Neural crest cell (in vitro differentiated cells): Measurements from ENCODE around the gene SUGP2. TPM values are rescaled to one million over a fixed set of nuclear protein-coding genes. Genes with fewer than 3 reads are reported as not detected.

Experiments
- DNase-seq: peaks from one replicate; pipeline ENCODE4 v3.0.0; 2021; ENCODE audit warnings: low read depth, mixed read lengths, low spot score
- H3K27ac Mint-ChIP-seq: one replicate; pipeline ENCODE4 v1.8.0; 2021; ENCODE audit warnings: mild to moderate bottlenecking, mixed read lengths; ENCODE audit not compliant: unreplicated experiment
- H3K27me3 Mint-ChIP-seq: 2 replicates; pipeline ENCODE4 v1.8.0; 2021; ENCODE audit warnings: low read depth, mild to moderate bottlenecking, mixed read lengths
- H3K36me3 Mint-ChIP-seq: 2 replicates; pipeline ENCODE4 v1.8.0; 2021; ENCODE audit warnings: low read depth, mild to moderate bottlenecking, mixed read lengths
- H3K4me1 Mint-ChIP-seq: 2 replicates; pipeline ENCODE4 v1.8.0; 2021; ENCODE audit warnings: mixed read lengths
- H3K4me3 Mint-ChIP-seq: one replicate; pipeline ENCODE4 v1.8.0; 2021; ENCODE audit warnings: mild to moderate bottlenecking, mixed read lengths
- H3K9me3 Mint-ChIP-seq: 2 replicates; pipeline ENCODE4 v1.8.0; 2021; ENCODE audit warnings: mixed read lengths
- total RNA-seq: library from RNA; stranded (reverse); gene quantifications from 2 replicates; pipeline ENCODE4 v1.2.1, GENCODE V29; 2021
- TF ChIP-seq, protein P1 (sequence below): fragments of 200-600 bp; sonication (generic); conservative IDR thresholded peaks from 2 replicates; pipeline ENCODE4 v1.5.0; 2021; ENCODE audit warnings: antibody characterized with exemption, mild to moderate bottlenecking

SUGP2 gene
- total RNA-seq, 1 donor from 2014 or later = 160 TPM

DNA sequence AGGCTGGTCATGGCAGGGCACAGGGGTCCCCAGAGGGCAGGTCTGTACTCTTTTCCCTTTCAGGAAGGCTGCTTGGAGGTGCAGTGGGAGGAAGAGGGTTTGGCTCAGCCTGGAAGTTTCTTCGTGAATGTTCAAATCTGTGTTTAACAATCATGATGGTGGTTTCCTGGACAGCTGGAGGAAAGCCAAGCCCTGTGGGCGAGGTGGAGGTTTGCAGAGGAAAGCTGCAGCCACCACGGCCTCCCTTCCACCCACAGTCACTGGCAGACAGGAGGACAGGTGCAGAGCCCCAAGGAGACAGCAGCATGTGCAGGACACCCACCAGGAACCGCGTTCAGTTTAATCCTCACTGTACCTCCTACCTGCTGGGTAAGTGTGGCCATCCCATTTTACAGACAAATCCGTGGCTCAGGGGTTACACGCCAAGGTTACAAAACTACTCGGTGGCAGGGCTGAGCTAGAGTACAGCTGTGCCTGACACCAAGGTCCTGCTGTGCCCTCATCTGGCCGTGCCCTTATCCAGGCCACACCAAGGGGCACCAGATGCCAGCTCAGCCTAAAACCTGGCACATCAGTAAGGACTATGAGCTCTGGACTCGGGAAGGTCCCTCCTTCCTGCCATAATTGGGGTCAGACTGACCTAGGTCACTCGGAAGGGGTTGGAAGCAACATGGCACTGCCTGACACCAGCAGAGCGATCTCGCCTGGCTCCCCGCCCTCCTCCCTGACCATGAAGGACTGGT is 34.1 kb downstream of the SUGP2 start:
- H3K4me3 Mint-ChIP-seq = no peak overlapping the region
- DNase-seq = no peak
- H3K27me3 Mint-ChIP-seq = no peaks in the 10 kb centered on the region
- peaks cover 7% of the 10 kb centered on the region for H3K4me1 Mint-ChIP-seq
- H3K27ac Mint-ChIP-seq = no peak overlapping the region
- H3K36me3 Mint-ChIP-seq = no peaks in the 10 kb centered on the region
- no peaks in the 10 kb centered on the region for H3K9me3 Mint-ChIP-seq
- TF ChIP-seq, protein P1, sequence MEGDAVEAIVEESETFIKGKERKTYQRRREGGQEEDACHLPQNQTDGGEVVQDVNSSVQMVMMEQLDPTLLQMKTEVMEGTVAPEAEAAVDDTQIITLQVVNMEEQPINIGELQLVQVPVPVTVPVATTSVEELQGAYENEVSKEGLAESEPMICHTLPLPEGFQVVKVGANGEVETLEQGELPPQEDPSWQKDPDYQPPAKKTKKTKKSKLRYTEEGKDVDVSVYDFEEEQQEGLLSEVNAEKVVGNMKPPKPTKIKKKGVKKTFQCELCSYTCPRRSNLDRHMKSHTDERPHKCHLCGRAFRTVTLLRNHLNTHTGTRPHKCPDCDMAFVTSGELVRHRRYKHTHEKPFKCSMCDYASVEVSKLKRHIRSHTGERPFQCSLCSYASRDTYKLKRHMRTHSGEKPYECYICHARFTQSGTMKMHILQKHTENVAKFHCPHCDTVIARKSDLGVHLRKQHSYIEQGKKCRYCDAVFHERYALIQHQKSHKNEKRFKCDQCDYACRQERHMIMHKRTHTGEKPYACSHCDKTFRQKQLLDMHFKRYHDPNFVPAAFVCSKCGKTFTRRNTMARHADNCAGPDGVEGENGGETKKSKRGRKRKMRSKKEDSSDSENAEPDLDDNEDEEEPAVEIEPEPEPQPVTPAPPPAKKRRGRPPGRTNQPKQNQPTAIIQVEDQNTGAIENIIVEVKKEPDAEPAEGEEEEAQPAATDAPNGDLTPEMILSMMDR = no peak

DNA sequence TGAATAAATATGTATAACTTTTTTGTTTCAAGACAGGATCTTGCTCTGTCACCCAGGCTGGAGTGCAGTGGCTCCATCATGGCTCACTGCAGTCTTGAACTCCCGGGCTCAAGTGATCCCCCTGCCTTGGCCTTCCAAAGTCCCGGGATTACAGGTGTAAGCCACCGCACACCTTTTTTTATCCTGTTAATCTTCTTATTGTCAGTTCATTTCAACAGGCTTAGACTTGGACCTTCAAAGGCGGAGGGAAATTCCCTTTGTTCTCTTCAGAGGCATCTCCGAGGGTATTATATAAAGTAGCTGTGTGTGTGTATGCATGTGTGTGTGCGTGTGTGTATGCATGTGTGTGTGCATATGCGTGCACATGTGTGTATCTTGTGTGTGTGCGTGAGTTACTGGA is 35.0 kb downstream of the SUGP2 start:
- TF ChIP-seq, protein P1 = no peak
- no peaks in the 10 kb centered on the region for H3K27me3 Mint-ChIP-seq
- H3K4me3 Mint-ChIP-seq = no peak overlapping the region
- no peaks in the 10 kb centered on the region for H3K9me3 Mint-ChIP-seq
- H3K36me3 Mint-ChIP-seq = peaks cover 4% of the 10 kb centered on the region
- peaks cover 7% of the 10 kb centered on the region for H3K4me1 Mint-ChIP-seq
- H3K27ac Mint-ChIP-seq = peak overlapping the region; percentile 0
- no peak for DNase-seq

DNA sequence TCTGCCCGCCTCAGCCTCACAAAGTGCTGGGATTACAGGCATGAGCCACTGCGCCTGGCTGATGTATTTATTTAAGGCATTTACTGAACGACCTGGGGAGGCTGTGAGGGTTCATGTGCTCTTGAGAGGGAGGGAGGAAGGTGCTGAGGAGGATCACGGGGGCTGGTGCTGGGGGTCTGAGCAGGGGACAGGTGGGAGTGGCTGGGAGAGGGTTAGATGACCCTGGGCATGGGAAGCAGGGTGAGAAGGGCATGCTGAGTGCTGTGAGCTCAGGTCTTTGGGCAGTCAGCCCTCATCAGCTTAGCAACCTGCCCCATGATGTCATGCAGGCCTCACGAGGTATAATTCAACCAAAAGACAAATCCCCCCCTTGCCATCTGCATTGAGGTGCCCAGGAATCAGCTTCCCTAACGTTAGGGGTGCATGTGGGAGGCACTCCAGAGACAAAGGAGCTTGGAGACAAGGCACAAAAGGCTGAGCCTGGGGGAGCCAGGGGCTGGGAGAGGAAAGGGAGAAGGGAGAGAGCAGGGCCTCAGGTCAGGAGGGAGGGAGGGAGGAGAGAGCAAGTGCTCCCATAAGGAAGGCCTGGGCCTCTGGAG is 36.4 kb downstream of the SUGP2 start:
- H3K27me3 Mint-ChIP-seq = no peaks in the 10 kb centered on the region
- TF ChIP-seq, protein P1 = no peak
- peaks cover 4% of the 10 kb centered on the region for H3K36me3 Mint-ChIP-seq
- no peak overlapping the region for H3K4me3 Mint-ChIP-seq
- DNase-seq = no peak
- H3K27ac Mint-ChIP-seq = no peak overlapping the region
- peaks cover 7% of the 10 kb centered on the region for H3K4me1 Mint-ChIP-seq
- H3K9me3 Mint-ChIP-seq = no peaks in the 10 kb centered on the region

DNA sequence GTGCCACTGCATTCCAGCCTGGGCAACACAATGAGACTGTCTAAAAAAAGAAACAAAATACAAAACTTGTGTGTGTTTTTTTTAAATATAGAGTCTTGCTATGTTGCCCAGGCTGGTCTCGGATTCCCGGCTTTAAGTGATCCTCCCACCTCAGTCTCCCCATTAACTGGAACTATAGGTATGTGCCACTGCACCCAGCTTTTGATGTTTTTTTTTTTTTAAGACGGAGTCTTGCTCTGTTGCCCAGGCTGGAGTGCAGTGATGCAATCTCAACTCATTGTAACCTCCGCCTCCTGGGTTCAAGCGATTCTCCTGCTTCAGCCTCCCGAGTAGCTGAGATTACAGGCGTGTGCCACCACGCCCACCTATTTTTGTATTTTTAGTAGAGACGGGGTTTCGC is 37.0 kb downstream of the SUGP2 start:
- H3K4me1 Mint-ChIP-seq = peaks cover 7% of the 10 kb centered on the region
- no peak for DNase-seq
- H3K27ac Mint-ChIP-seq = no peak overlapping the region
- H3K9me3 Mint-ChIP-seq = no peaks in the 10 kb centered on the region
- peaks cover 4% of the 10 kb centered on the region for H3K36me3 Mint-ChIP-seq
- TF ChIP-seq, protein P1 = no peak
- no peak overlapping the region for H3K4me3 Mint-ChIP-seq
- no peaks in the 10 kb centered on the region for H3K27me3 Mint-ChIP-seq

DNA sequence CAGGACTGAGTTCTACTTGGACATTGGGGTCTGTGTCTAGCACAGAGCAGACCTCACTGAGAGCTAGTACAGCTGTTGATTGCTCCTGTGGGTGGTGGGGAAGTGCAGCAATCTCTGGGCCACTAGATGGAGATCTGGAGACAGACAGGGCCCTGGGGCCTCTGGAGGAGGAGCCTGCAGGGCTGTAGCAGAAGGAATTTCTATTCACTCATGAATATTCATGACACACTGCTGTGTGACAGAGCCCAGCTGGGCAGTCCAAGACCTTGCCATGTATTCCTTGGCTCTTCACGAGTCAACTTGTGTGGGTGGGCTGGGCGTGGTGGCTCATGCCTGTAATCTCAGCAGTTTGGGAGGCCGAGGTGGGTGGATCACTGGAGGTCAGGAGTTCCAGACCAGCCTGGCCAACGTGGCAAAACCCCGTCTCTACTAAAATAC is 37.5 kb downstream of the SUGP2 start:
- H3K27ac Mint-ChIP-seq = no peak overlapping the region
- peak; percentile 45 for DNase-seq
- TF ChIP-seq, protein P1 = peak; percentile 63
- peak overlapping the region; percentile 13 for H3K4me3 Mint-ChIP-seq
- peaks cover 4% of the 10 kb centered on the region for H3K36me3 Mint-ChIP-seq
- H3K27me3 Mint-ChIP-seq = no peaks in the 10 kb centered on the region
- H3K9me3 Mint-ChIP-seq = no peaks in the 10 kb centered on the region
- H3K4me1 Mint-ChIP-seq = peaks cover 7% of the 10 kb centered on the region
